ENCODE measurements around the gene SLC16A2. TPM values are rescaled to one million over a fixed set of nuclear protein-coding genes. Genes with fewer than 3 reads are reported as not detected.

The SLC16A2 gene
- 1 to 10 TPM; 1.3 to 3.4 TPM for total RNA-seq

DNA sequence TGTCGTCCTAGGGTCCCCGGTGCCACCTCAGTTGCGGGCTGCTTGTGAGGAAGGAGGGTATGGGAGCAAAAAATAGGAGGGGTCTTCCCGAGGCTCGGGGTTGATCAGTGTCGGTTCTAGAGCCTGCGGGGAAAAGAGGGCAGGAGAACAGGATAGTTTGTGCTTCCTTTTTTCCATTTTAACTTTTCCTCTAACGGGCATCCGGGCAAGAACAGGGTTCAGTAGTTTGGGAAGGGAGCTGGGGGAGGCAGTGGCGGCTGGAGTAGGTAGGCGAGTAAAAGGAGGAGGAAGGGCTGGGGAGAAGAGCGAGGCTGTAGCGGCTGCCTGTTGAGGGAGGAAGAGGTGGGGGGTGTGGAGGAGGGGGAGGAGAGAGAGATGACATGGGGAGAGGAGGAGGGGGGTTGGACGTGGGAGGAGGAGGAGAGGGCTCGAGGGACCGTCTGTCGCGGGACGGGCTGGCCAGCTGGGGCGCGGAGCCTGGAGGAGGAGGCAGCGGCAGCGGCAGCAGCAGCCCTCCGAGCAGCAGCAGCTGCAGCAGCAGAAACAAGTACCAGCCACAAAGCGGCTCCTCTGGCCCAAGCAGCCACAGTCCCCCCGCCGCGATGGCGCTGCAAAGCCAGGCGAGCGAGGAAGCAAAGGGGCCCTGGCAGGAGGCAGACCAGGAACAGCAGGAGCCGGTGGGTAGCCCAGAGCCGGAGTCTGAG, at the start of gene SLC16A2:
Gene SLC16A2 (plus strand): TSS at position 458 of the 704 bp plus-strand sequence. CDS start 145 bp downstream, at position 603.

Small RNA genes within 50 kb of the gene (small RNA-seq; reads per million reads assigned to genes)
- 0 reads per million in 2 donors for gene RN7SL790P

Other genes with a start within 250 kb of the SLC16A2 start
- gene ZCCHC13, start 117.3 kb upstream of the SLC16A2 start, total RNA-seq, result not detected
- 10 to 100 TPM; 42.0 to 52.3 TPM for gene RLIM, start 193.1 kb downstream of the SLC16A2 start, total RNA-seq